ENCODE measurements around the gene BEND7. TPM values are rescaled to one million over a fixed set of nuclear protein-coding genes. Genes with fewer than 3 reads are reported as not detected.
"Not testable (repeated sequence)": the region's sequence is repeated elsewhere in the genome, so short reads cannot be mapped to it uniquely, and the experiment has no call there.

Gene BEND7
- total RNA-seq, 1 experiment from 2014 or later: 7.6 TPM

DNA sequence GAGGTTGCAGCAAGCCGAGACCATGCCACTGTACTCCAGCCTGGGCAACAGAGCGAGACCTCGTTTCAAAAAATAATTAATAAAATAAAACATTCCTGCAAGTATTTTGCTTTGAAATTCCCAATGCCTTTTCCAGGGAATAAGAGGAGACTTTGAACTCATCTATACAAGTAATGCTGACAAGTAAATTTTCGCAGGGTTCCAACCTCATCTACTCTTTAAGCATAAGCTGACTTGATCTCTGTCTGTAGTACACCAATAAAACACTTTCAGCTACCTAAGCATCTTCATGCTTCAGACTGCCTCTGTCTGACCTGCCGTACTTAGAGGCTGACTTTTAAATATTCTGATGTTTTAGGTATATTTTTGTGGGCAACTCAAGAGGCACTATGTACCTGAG, 13.7 kb upstream of the BEND7 start:
- in situ Hi-C loops (cut with HindIII; ENCODE audit: low pct_unique_long_range_greater_than_20kb, low sequenced_read_pairs) (no loop called here), intact Hi-C loops (cut with micrococcal nuclease; ENCODE audit: unreplicated experiment) (no loop called here)
- no peaks in the 10 kb centered on the region for H3K9me3 ChIP-seq (ENCODE audit: control insufficient read depth, insufficient read depth, low read depth, low read length)
- ChIA-PET POLR2A (no interaction called here), CTCF (no interaction called here)
- H3K4me1 ChIP-seq (ENCODE audit: control insufficient read depth, insufficient read depth, low read length): no peaks in the 10 kb centered on the region
- no peaks in the 10 kb centered on the region for H3K36me3 ChIP-seq (ENCODE audit: control insufficient read depth, insufficient read depth, low read length)
- DNase-seq (ENCODE audit: low read depth, low spot score) (no peak), ATAC-seq (no peak)
- H3K27ac ChIP-seq (ENCODE audit: low read length): no peak overlapping the region
- TF ChIP-seq, protein P1, sequence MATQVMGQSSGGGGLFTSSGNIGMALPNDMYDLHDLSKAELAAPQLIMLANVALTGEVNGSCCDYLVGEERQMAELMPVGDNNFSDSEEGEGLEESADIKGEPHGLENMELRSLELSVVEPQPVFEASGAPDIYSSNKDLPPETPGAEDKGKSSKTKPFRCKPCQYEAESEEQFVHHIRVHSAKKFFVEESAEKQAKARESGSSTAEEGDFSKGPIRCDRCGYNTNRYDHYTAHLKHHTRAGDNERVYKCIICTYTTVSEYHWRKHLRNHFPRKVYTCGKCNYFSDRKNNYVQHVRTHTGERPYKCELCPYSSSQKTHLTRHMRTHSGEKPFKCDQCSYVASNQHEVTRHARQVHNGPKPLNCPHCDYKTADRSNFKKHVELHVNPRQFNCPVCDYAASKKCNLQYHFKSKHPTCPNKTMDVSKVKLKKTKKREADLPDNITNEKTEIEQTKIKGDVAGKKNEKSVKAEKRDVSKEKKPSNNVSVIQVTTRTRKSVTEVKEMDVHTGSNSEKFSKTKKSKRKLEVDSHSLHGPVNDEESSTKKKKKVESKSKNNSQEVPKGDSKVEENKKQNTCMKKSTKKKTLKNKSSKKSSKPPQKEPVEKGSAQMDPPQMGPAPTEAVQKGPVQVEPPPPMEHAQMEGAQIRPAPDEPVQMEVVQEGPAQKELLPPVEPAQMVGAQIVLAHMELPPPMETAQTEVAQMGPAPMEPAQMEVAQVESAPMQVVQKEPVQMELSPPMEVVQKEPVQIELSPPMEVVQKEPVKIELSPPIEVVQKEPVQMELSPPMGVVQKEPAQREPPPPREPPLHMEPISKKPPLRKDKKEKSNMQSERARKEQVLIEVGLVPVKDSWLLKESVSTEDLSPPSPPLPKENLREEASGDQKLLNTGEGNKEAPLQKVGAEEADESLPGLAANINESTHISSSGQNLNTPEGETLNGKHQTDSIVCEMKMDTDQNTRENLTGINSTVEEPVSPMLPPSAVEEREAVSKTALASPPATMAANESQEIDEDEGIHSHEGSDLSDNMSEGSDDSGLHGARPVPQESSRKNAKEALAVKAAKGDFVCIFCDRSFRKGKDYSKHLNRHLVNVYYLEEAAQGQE (IDR thresholded peaks at IDR 0.05; ENCODE audit: insufficient read depth in 1 of 2, low read depth in 2 of 2, low read length in 1 of 2): no peak
- TF ChIP-seq CTCF (IDR thresholded peaks at IDR 0.05) (no peak), TCF7L2 (IDR thresholded peaks at IDR 0.05; ENCODE audit: low read depth, low read length) (no peak), POLR2AphosphoS5 (IDR thresholded peaks at IDR 0.05; ENCODE audit: low read depth, low read length) (no peak), SIN3A (IDR thresholded peaks at IDR 0.05; ENCODE audit: borderline replicate concordance, insufficient read depth, low read depth, low read length) (no peak)
- no TSS peak for BruUV-seq (replicated peaks)
- H3K4me3 ChIP-seq (ENCODE audit: low read depth in 2 of 2, low read length in 2 of 2): no peak overlapping the region
- peaks cover 3% of the 10 kb centered on the region; the same call in 1 of the 2 replicates for H3K27me3 ChIP-seq (ENCODE audit: control insufficient read depth, insufficient read depth, low read length)

DNA sequence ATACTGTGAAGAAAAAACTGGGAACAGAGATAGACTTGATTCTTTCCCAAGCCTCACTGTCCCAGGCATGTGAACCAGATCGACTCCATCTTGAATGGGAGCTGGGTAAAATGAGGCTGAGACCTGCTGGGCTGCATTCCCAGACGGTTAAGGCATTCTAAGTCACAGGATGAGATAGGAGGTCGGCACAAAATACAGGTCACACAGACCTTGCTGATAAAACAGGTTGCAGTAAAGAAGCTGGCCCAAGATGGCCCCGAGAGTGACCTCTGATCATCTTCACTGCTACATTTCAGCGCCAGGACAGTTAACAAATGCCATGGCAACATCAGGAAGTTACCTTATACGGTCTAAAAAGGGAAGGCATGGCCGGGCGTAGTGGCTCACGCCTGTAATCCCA, 9.2 kb upstream of the BEND7 start:
- H3K4me3 ChIP-seq (ENCODE audit: low read depth in 2 of 2, low read length in 2 of 2): peak overlapping the region in 1 of 2 experiments; percentile 23; a peak in 1 of 4 replicates
- H3K27ac ChIP-seq (ENCODE audit: low read length); ATAC-seq; H3K36me3 ChIP-seq (ENCODE audit: control insufficient read depth, insufficient read depth, low read length); BruUV-seq (replicated peaks); H3K4me1 ChIP-seq (ENCODE audit: control insufficient read depth, insufficient read depth, low read length); DNase-seq (ENCODE audit: low read depth, low spot score); H3K27me3 ChIP-seq (ENCODE audit: control insufficient read depth, insufficient read depth, low read length); in situ Hi-C loops (cut with HindIII; ENCODE audit: low pct_unique_long_range_greater_than_20kb, low sequenced_read_pairs); H3K9me3 ChIP-seq (ENCODE audit: control insufficient read depth, insufficient read depth, low read depth, low read length): not testable (repeated sequence)
- ChIA-PET POLR2A (interaction anchor here (0.5 to 0.6 kb wide), 2 partner anchors 166 to 1023 kb away, joined by 3 read pairs; no protein-coding TSS in a partner anchor), CTCF (interaction anchor here (0.7 kb wide), 1 partner anchor 180 kb away, joined by 10 read pairs; no protein-coding TSS in a partner anchor)
- intact Hi-C loops (cut with micrococcal nuclease; ENCODE audit: unreplicated experiment): loop anchor here (2.0 kb wide), 1 partner anchor 165 kb away; no protein-coding TSS in a partner anchor

GRCh38 chr10:13536674-13537366, 8.0 kb upstream of the BEND7 start:
- peak; percentile 84 for TF ChIP-seq CTCF (IDR thresholded peaks at IDR 0.05)
- TF ChIP-seq TCF7L2 (IDR thresholded peaks at IDR 0.05; ENCODE audit: low read depth, low read length): no peak
- TF ChIP-seq, protein P1 (IDR thresholded peaks at IDR 0.05; ENCODE audit: insufficient read depth in 1 of 2, low read depth in 2 of 2, low read length in 1 of 2): no peak
- no peak for TF ChIP-seq SIN3A (IDR thresholded peaks at IDR 0.05; ENCODE audit: borderline replicate concordance, insufficient read depth, low read depth, low read length)
- TF ChIP-seq POLR2AphosphoS5 (IDR thresholded peaks at IDR 0.05; ENCODE audit: low read depth, low read length): no peak
- in situ Hi-C loops (cut with HindIII; ENCODE audit: low pct_unique_long_range_greater_than_20kb, low sequenced_read_pairs) (no loop called here), intact Hi-C loops (cut with micrococcal nuclease; ENCODE audit: unreplicated experiment) (loop anchor here (2.0 kb wide), 1 partner anchor 164 kb away; no protein-coding TSS in a partner anchor)
- Histone ChIP-seq H3K36me3 (ENCODE audit: control insufficient read depth, insufficient read depth, low read length) (no peaks in the 10 kb centered on the region), H3K4me3 (ENCODE audit: low read depth in 2 of 2, low read length in 2 of 2) (no peak overlapping the region), H3K27me3 (ENCODE audit: control insufficient read depth, insufficient read depth, low read length) (peaks cover 3% of the 10 kb centered on the region; the same call in 1 of the 2 replicates), H3K4me1 (ENCODE audit: control insufficient read depth, insufficient read depth, low read length) (no peaks in the 10 kb centered on the region), H3K9me3 (ENCODE audit: control insufficient read depth, insufficient read depth, low read depth, low read length) (no peaks in the 10 kb centered on the region), H3K27ac (ENCODE audit: low read length) (no peak overlapping the region)
- CTCF ChIA-PET: interaction anchor here (0.5 to 1.4 kb wide), 4 partner anchors 17 to 241 kb away, joined by 3 to 9 read pairs (median 6); no protein-coding TSS in a partner anchor
- peak; percentile 97 for ATAC-seq
- DNase-seq (ENCODE audit: low read depth, low spot score): peak; percentile 10
- POLR2A ChIA-PET: no interaction called here
- BruUV-seq (replicated peaks): no TSS peak

All from Panc1 (cell line).